Activated CD4-positive, alpha-beta T cell treated with anti-CD3 and anti-CD28 coated beads, Interleukin-2, amount 50 U/mL, for 1 hour (primary cell): ENCODE data around the gene MED27.

Experiments
- DNase-seq: peaks from one replicate; pipeline ENCODE4 v3.0.0-alpha.2; 2020

MED27 gene, protein sequence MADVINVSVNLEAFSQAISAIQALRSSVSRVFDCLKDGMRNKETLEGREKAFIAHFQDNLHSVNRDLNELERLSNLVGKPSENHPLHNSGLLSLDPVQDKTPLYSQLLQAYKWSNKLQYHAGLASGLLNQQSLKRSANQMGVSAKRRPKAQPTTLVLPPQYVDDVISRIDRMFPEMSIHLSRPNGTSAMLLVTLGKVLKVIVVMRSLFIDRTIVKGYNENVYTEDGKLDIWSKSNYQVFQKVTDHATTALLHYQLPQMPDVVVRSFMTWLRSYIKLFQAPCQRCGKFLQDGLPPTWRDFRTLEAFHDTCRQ

DNA sequence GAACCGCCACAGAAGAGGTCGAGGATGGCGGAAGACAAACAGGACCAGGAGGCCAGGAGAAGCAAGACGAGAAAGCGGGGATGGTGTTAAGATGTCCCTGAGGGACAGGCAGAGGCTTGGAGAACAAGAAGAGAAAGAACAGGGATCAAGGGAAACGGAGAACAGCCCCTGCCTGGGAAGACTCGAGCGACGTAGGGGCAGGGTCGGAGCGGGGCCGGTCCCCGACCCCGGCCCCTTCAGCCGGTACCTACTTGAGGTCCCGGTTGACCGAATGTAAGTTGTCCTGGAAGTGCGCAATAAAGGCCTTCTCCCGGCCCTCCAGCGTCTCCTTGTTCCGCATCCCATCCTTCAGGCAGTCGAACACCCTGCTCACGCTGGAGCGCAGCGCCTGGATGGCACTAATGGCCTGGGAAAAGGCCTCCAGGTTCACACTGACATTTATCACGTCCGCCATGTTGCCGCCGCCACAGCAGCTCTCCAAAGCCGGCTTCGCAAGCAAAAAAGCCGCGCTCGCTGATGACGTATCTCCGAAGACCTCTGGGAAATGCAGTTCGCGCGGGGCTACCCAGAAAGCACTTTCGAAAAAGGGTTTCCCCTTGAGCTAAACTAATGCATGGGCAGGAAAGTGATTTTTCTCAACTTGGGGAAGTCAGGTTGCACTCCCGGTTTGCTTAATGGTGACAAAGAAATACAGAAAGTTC is at the start of gene MED27:
MED27 (minus strand) TSS at position 477 of the 701 bp plus-strand sequence; CDS start at position 454, 23 bp downstream.
- peak; percentile 95 for DNase-seq

DNA sequence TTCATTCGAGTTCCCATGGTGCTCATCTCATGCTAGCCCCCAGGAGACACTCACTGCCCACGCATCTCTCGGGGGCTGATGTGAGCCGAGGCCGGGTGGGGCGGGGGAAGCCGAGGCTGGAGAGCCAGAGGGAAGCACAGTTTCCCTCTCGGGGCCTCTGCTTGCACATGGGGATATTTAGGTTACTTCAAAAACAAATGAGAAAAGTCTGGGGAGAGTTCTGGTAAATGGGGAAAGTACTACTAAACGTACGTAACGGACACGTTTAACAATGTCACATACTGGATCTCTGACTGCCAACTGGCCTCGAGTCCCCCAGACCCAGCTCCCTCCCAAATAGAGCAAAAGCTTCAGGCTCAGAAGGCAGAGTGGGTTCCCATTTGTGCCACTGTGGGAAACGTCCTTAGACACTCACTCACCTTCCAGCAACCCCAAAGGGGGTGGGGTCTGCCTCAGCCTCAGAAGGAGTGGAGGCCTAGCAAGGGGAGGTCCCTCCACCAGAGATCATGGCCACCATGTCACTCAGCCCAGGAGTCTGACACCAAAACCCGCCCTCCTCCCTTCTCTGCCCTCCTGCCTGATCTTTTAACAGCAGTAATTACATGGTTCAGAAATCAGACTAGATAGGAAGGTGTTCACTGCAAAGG is 48.3 kb upstream of the MED27 start:
- DNase-seq = no peak

DNA sequence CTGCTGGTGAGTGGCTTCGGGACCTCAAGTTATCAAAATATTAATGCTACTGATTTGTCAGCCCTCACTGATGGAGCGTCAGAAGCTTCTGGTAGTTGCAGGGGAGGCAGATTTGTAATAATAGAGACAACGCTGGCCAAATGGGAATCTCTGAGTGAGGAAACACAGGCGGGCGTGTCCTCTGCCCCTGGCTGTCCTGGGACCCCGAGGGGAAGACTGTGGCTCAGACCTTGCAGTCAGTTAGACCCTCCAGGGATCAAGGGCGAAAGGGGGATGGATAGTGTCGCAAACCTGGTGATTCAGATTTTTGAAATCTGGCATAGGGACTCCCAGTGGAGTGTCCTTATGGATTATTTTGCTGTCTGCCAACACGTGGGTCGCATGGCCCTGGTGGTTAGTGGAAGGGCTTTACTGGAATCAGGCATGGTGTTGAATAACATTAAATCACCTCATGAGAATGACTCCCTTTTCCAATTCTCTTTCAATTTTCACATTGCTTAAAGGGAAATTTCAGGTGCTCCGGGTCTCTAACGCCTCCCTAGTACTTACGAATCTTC is 47.1 kb upstream of the MED27 start:
- DNase-seq = no peak

DNA sequence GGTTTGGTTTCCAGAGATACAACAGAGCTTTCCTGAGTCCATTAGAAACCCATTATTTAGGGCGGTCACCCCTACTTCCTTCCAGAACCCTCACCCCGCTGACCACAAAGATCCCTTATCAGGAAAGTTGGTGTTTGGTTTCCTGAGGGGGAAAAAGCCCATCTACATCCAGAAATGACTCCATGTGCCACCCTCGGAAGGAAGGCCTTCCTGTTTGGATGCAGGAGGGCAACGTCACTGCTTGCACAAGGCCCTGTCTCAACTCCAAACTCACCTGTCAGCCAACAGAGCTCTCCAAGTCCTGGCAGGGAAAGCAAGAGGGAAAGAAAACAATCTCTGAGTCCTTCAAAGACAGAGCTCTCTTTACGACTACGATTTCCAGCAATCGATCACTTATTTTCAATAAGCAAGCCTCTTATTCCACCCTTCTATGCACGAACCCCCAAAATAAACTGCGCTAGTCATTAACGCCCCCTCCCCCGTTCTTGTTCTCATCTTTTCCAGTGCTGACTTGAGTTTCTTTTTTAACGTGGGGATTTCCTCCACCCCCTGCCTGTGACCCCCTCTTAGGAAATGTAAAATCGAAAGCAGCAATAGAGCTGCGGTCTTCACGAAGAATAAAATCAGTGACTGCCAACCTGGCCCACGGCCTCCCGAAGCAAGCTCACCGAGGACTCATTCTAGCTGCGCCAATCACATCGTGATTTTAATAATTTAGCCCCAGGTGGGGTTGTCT is 46.4 kb upstream of the MED27 start:
- DNase-seq = no peak

DNA sequence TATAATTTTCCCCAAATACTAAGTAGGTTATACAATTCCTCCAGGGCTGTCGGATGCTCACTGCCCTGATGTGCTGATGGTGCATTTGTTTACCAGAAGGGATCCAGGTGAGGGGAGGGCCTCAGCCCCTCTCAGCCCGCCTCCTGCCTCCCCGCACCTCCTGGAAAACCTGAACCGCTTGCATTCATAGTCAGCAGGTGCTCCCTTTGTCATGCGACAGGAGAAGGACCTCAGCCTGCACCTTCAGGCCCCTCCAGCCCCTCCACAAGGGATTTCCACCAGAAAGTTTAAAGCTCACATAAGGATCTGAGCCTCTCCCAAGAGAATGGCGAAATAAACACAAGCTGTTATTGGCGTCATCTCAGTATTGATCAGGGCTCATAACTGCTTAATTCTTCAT is 45.7 kb upstream of the MED27 start:
- DNase-seq = no peak

DNA sequence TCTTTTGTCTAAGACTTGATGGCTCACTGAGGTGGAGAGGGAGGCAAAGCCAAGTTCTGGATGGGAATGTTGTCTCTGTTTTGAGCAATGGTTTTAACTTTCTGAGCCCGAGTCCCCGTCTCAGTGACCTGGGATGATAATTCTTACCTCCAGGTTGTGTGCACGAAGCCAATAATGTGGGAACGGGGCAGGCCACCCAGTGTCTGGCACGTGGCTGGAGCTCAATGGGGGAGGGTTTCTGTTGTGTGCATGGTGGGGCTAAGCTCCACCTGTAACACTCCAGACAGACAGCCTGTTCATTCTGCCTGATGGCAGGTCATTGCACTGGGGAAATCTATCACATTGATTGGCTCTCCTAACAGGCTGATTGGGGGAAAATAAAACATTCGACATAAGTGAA is 45.1 kb upstream of the MED27 start:
- DNase-seq = no peak

DNA sequence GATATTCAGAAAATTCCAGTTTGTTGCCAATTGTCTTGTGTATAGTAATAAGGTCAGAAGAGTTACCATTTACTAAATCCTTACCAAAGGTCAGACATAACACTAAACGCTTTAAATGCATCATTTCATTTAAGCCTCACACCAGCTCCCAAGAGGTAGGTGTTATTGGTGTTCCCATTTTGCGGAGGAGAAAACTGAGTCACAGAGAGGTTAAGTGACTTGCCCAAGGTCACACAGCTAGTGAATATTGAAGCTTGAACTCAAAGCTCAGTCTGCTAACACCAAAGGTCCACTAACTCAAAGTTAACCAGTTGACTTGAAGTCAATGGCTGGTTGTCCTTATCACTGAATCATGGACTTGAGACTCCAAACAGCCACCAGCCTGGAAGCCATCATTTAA is 41.4 kb upstream of the MED27 start:
- no peak for DNase-seq

DNA sequence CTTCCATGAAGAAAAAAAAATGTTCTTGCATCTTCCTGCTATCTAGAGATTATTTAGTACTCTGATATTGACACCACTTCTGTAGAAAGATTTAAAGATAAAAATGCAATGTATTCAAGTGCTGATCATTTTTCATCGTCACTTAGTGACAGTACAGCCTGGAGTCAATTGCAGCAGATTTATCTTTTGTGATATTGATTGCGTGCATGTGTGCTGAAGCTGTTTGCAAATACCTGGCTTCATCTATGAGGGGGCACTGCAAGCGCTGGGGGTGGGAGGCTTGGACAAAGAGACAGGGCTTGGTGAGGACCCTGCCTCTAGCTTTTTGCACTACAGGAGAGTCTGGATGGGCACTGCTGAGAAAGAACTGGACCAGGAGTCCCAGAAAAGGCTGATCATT is 38.0 kb upstream of the MED27 start:
- DNase-seq = no peak

DNA sequence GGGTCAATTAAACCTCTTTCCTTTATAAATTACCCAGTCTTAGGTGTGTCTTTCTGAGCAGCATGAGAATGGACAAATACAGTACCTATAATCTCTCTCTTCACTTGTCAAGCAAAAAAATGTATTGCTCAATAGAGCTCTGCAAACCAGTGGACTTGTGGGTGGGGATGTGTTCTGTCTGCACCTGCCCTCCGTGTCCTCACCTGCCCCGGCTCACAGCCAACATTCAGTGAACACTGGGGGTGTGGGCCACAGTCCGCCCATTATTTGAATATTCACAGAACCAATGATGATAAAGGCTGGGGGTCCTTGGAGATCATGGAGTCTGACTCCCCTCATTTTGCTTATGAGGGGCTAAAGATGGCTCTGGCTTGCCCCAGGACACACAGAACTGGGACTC is 36.9 kb upstream of the MED27 start:
- no peak for DNase-seq

DNA sequence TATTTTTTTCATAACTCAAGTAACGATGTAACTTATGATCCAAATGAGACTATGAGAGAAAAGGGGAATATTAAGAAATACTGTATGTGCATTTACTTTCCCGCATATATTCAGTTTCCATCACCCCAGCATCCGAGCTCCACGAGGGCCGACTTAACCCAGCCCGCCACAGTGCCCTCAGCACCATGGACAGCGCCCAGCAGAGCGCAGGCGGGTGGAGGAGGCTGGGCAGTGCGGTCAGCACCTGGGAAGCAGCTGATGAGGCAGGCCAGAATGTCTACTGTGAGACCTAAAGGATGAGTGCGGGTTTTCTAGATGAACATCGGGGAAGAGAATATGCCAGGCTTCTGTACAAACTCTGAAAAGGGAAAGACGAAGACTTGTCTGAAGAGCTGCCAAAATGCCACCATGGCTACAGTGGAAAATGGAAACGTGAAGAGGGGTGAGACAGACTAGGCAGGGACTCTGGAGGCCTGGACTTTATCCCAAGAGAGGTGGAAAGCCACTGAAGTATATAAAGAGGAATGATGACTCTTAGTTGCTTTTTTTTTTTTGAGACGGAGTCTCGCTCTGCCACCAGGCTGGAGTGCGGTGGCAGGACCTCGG is 34.5 kb upstream of the MED27 start:
- peak; percentile 25 for DNase-seq

DNA sequence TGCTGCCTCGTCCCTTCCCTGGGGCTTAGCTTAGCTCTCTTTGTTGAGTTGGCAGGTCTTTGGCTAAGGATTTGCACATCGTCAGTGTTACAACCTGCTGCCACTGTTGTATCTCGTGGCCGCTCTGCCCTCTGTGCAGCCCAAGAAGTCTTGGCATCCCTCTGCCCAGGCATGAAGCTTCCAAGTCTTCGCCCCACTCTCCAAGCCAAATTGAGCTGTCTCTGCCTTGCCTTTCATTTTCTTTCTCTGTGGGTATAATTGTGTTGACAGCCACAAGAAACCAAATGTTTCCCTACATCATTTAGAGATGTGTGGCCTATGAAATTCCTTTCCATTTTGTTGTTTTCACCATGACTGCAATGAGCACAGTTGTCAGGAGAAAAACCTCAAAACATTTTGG is 29.6 kb upstream of the MED27 start:
- DNase-seq = no peak

DNA sequence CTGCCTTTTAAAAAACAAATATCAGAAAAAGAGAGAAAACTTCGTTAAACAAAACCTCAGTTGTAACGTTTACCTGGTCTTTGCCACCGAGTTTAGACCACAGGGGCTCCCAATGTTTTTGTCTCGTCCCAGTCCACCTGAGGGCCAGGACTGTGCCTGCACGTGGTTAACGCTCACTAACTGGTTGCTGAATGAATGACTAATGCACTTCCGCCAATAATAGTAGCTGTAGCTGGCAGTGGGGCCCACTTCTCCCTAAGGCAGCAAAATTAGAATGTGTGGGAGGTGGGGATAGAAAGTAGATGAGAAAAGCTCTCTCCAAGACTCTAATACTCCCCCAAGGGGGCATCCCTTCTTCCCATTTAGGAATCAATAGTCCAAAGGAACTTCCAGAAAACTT is 29.1 kb upstream of the MED27 start:
- no peak for DNase-seq

DNA sequence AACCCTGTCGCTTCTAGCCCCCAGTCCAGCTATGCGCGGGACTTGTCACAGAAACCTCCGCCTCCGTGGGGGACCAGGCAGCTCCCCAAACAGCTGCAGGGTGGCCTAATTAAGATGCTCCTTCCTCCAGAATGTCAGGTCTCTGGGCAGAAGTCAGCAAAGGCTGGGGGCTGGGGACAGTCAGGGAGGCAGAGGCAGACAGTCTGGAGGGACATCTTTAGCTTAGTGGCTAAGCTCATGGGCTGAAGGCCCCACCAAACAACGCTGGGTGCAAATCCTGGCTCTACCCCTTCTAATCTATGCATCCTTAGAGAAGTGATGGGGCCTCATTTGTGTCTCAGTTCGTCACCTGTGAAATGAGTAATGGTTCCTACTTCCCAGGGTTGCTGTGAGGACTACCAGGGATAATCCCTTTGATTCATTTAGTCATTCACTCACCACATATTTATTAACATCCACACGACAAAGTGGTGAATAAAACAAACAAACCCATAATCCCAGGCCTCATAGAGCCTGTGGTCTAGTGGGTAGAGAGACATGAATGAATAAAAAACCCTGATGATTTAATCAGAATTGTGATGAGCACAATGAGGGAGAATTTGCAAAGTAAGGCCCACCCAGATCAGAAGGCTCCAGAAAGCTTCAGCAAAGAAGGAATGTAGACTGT is 20.2 kb upstream of the MED27 start:
- DNase-seq = no peak

DNA sequence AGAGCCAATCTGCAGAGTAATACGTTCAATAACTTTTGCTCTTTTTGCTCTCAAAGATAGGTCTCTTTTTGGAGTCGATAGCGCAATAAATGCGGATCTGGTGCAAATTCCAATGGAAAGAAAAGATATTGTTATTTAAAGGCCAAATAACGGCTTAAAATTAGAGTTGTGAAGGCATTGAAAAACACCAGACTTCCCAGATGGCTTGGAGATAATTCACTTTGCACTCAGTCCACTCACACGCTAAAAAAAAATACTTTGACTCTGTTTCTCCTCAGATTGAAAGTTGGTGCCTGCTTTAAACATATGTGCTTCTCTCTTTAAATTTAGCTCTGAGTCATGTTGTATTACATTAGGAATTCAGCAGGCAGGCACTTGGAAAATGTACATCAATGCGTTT is 19.5 kb upstream of the MED27 start:
- no peak for DNase-seq

DNA sequence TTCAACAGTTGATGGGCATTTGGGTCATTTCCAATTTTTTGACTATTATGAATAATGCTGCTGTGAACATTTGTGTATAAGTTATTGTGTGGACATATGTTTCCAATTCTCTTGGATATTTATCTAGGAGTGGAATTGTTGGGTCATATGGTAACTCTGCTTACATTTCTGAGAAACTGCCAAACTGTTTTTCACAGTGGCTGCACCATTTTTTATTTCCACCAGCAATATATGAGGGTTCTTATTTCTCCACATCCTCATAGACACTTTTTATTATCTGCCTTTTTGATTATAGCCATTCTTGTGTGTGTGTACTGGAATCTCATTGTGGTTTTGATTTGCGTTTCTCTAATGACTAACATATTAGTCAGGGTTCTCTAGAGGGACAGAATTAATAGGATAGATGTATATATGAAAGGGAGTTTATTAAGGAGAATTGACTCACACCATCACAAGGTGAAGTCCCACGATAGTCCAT is 14.7 kb upstream of the MED27 start:
- no peak for DNase-seq

DNA sequence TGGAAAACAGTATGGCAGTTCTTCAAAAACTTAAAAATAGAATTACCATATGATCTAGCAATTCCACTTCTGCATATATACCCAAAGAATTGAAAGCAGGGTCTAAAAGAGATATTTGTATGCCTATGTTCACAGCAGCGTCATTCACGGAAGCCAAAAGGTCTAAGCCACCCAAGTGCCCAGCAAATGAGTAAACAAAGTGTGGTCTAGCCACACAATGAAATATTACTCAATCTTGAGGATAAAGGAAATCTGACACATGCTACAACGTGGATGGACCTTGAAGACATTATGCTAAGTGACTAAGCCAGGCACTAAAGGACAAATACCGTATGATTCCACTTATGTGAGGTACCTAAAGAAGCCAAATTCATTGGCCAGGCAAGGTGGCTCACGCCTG is 11.1 kb upstream of the MED27 start:
- DNase-seq = no peak

DNA sequence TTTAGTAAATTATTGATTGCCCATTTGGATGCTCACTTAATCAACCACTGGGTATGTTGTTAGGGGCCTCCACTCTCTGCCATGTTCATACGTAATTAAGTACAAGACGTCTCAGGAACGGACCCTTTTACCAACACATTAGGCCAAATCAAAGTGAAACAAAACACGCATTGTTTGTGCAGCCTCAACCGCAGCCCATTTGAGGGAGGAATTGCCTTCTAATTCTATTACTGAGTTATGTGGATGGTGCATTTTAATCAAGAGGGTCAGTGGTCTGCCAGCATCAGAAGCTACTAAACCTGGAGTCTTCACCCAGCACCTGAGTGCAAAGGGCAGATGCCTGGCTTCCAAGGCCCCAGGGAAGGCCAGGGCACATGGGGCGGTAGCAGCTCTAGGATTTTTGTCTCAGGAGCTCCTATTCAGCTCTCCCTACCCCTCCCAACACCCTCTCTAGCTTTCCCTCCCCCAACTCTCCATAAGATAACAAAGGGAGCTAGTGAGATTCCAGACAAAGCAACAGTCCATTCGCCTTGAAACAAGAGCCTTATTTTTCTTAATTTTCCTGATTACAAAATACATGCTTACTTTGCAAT is 7.9 kb upstream of the MED27 start:
- no peak for DNase-seq

DNA sequence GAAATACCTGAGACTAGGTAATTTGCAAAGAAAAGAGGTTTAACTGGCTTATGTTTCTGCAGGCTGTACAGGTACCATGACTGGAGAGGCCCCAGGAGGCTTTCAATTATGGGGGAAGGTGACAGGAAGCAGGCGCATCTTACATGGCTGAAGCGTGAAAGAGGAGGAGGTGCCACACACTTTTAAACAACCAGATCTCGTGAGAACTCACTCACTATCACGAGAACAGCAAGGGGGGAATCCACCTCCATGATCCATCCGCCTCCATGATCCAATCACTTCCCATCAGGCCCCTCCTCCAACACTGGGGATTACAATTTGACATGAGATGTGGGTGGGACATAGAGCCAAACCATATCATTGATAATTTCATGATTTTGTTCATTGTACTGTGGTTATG is 2.5 kb upstream of the MED27 start:
- DNase-seq = no peak

DNA sequence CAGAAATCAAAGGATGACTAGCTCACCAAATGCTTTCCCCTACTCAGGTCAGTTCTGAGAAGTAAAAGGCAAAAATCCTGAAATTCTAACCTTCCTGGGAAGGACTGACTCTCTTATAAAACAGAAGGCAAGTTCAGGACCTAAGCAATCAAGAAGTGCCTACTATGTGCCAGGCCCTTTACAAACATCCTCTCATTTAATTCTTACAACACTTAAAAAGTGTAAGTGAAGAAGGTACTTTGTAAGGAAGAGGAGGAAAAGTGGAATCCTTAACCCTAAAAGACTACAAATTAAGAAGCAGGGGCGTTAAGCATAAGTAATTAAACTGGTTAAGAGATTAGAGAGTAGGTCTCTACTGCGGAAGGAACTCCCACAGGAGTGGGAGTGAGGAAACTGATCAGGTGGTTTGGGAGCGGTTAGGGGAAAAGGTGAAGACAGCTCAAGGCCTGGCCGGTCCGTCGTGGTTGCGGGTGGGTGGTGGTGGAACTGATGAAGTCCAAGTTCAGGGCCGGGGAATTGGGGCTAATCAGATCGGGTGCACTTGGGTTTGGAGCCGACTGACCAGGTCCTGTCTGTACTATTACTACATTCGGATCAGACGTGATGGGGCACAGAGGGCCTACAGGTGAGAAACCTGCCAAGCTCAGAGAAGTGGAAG is 839 bp downstream of the MED27 start:
- no peak for DNase-seq

DNA sequence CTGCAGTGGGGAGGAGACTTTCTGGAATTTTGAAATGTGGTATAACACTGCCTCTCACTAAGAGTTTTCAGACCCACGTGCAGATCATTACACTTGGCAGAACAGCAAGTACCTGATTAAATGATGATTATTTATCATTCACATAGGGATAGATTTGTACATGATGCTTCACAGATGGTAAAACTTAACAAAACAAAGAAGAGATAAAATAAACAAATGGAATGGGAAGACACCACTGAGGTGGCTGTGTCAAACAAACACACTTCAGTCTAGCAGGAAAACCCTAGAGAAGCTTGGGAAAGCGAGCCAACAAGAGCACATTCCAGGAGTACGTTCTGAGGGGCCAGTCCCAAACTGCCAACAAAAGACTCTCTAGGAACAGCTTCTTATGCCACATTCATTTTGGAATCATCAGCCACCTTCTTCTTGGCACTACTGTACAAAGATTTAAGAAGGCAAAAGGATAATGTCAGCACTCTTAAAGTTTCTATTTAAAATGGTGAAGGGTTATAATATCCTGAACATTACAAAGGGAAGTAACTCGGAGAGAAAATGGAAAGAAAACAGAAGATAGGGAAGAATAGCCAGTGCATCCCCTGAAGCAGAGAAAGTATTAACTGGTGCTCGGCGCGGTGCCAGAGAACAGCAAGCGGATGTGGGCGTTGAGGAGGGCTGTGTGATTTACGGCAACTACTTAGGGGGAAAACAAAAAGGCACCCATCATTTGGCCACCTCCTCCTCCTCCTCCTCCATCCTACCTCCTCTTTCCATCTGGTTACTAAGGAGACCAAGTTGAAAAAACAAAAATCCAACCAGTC is 1.6 kb downstream of the MED27 start:
- DNase-seq = peak; percentile 13
